Muscle layer of duodenum (tissue), 2 donors: ENCODE data around the gene SPRN.
"Not testable (repeated sequence)": the region's sequence is repeated elsewhere in the genome, so short reads cannot be mapped to it uniquely, and the experiment has no call there.

Experiments
- H3K27ac ChIP-seq: one replicate; pipeline ENCODE4 v1.7.0; 2013; ENCODE audit warnings: mild to moderate bottlenecking, low read length
- H3K27me3 ChIP-seq: one replicate; pipeline ENCODE4 v1.7.0; 2013; ENCODE audit warnings: low read depth, mild to moderate bottlenecking, control low read depth, low read length
- H3K36me3 ChIP-seq, 2 donors: one replicate each; pipeline ENCODE4 v1.7.0; 2013; ENCODE audit warnings: low read length in 2 of 2, control low read depth in 1 of 2, mild to moderate bottlenecking in 1 of 2; ENCODE audit not compliant: insufficient read depth in 2 of 2, control insufficient read depth in 1 of 2
- H3K4me1 ChIP-seq, 2 donors: one replicate each; pipeline ENCODE4 v1.7.0; 2013; ENCODE audit warnings: low read length in 2 of 2, mild to moderate bottlenecking in 2 of 2, control low read depth in 1 of 2, moderate library complexity in 1 of 2; ENCODE audit not compliant: insufficient read depth in 2 of 2, control insufficient read depth in 1 of 2
- H3K4me3 ChIP-seq, 2 donors: one replicate each; pipeline ENCODE4 v1.7.0; 2013; ENCODE audit warnings: low read length in 2 of 2, low read depth in 1 of 2, mild to moderate bottlenecking in 1 of 2
- H3K9me3 ChIP-seq, 2 donors: one replicate each; pipeline ENCODE4 v1.7.0; 2013; ENCODE audit warnings: low read length in 2 of 2, control low read depth in 1 of 2, mild to moderate bottlenecking in 1 of 2; ENCODE audit not compliant: control insufficient read depth in 1 of 2
- donor health status: healthy.

The SPRN gene

GRCh38 chr10:133388973-133389818 is 35.2 kb downstream of the SPRN start:
- no peaks in the 10 kb centered on the region for H3K9me3 ChIP-seq
- H3K4me3 ChIP-seq: no peak overlapping the region
- no peaks in the 10 kb centered on the region for H3K4me1 ChIP-seq
- no peak overlapping the region for H3K27ac ChIP-seq
- peaks cover 0 to 9% of the 10 kb centered on the region in 2 donors for H3K36me3 ChIP-seq
- no peaks in the 10 kb centered on the region for H3K27me3 ChIP-seq

GRCh38 chr10:133388236-133388972 is 36.0 kb downstream of the SPRN start:
- Histone ChIP-seq H3K9me3 (no peaks in the 10 kb centered on the region), H3K4me3 (no peak overlapping the region), H3K4me1 (no peaks in the 10 kb centered on the region), H3K27me3 (no peaks in the 10 kb centered on the region), H3K36me3 (peaks cover 0 to 9% of the 10 kb centered on the region in 2 donors), H3K27ac (no peak overlapping the region)

- not testable (repeated sequence) for H3K4me3 ChIP-seq, H3K27ac ChIP-seq, H3K4me1 ChIP-seq, H3K9me3 ChIP-seq, H3K27me3 ChIP-seq, H3K36me3 ChIP-seq
These were observed 37.5 kb downstream of the SPRN start for GRCh38 chr10:133386951-133387350.

- no peaks in the 10 kb centered on the region for H3K27me3 ChIP-seq
- H3K4me3 ChIP-seq: no peak overlapping the region
- H3K9me3 ChIP-seq: no peaks in the 10 kb centered on the region
- no peaks in the 10 kb centered on the region for H3K36me3 ChIP-seq
- H3K27ac ChIP-seq: no peak overlapping the region
- H3K4me1 ChIP-seq: peaks cover 0 to under 1% of the 10 kb centered on the region in 2 donors
These were observed 39.2 kb downstream of the SPRN start for GRCh38 chr10:133385214-133385613.

GRCh38 chr10:133384071-133384470 is 40.4 kb downstream of the SPRN start:
- Histone ChIP-seq H3K9me3 (no peaks in the 10 kb centered on the region), H3K4me3 (no peak overlapping the region), H3K27ac (no peak overlapping the region), H3K27me3 (no peaks in the 10 kb centered on the region), H3K36me3 (no peaks in the 10 kb centered on the region), H3K4me1 (peaks cover 0 to 10% of the 10 kb centered on the region in 2 donors)

GRCh38 chr10:133383551-133383950 is 40.9 kb downstream of the SPRN start:
- Histone ChIP-seq H3K4me3 (no peak overlapping the region), H3K36me3 (no peaks in the 10 kb centered on the region), H3K27ac (no peak overlapping the region), H3K9me3 (no peaks in the 10 kb centered on the region), H3K27me3 (no peaks in the 10 kb centered on the region), H3K4me1 (peaks cover 0 to 10% of the 10 kb centered on the region in 2 donors)

GRCh38 chr10:133381036-133381435 is 43.4 kb downstream of the SPRN start:
- Histone ChIP-seq H3K4me3 (no peak overlapping the region), H3K27ac (no peak overlapping the region), H3K4me1 (peaks cover 0 to 16% of the 10 kb centered on the region in 2 donors), H3K36me3 (no peaks in the 10 kb centered on the region), H3K9me3 (no peaks in the 10 kb centered on the region), H3K27me3 (no peaks in the 10 kb centered on the region)

- no peak overlapping the region for H3K27ac ChIP-seq
- H3K4me1 ChIP-seq: peaks cover 0 to 16% of the 10 kb centered on the region in 2 donors
- no peaks in the 10 kb centered on the region for H3K9me3 ChIP-seq
- H3K36me3 ChIP-seq: no peaks in the 10 kb centered on the region
- no peaks in the 10 kb centered on the region for H3K27me3 ChIP-seq
- peak overlapping the region; percentile 42 to 77 for H3K4me3 ChIP-seq
These were observed 44.4 kb downstream of the SPRN start for GRCh38 chr10:133379801-133380666.

- peak within 1 kb of the TSS; percentile 69 to 91 for H3K4me3 ChIP-seq
- no peaks in the 10 kb centered on the region for H3K27me3 ChIP-seq
- peaks cover 0 to 19% of the 10 kb centered on the region in 2 donors for H3K4me1 ChIP-seq
- H3K36me3 ChIP-seq: no peaks in the 10 kb centered on the region
- no peaks in the 10 kb centered on the region for H3K9me3 ChIP-seq
- no peak within 1 kb of the TSS for H3K27ac ChIP-seq
These were observed 45.1 kb downstream of the SPRN start, which contains the start of gene PAOX for GRCh38 chr10:133379152-133379800. TSS of gene PAOX (plus strand) at chr10:133379262. CDS start at chr10:133379317, 55 bp downstream.

GRCh38 chr10:133378251-133379096 is 46.0 kb downstream of the SPRN start:
- peaks cover 0 to 22% of the 10 kb centered on the region in 2 donors for H3K4me1 ChIP-seq
- no peaks in the 10 kb centered on the region for H3K9me3 ChIP-seq
- H3K27ac ChIP-seq: no peak overlapping the region
- no peaks in the 10 kb centered on the region for H3K36me3 ChIP-seq
- H3K4me3 ChIP-seq: peak overlapping the region; percentile 69 to 91
- H3K27me3 ChIP-seq: no peaks in the 10 kb centered on the region
